ENCODE results near the gene PKP1.

Gene PKP1

GRCh38 chr1:201270616-201271390 is 12.5 kb upstream of the PKP1 start:
- DNase-seq, result no peak
- H2BK5ac ChIP-seq (ENCODE audit: low read depth, low read length, poor library complexity, severe bottlenecking), result no peak overlapping the region
- H3K4ac ChIP-seq (ENCODE audit: low read depth in 1 of 2, low read length in 2 of 2), result no peak overlapping the region
- no peak overlapping the region for H2AFZ ChIP-seq (ENCODE audit: low read depth, low read length)
- H3K23ac ChIP-seq (ENCODE audit: low read length in 2 of 2), result no peak overlapping the region
- peaks cover 0 to 6% of the 10 kb centered on the region in 2 experiments for H3K27me3 ChIP-seq (ENCODE audit: control insufficient read depth in 1 of 2, insufficient read depth in 1 of 2, low read length in 2 of 2)
- no peak overlapping the region for H2BK15ac ChIP-seq (ENCODE audit: low read depth, poor library complexity, severe bottlenecking)
- no peak overlapping the region for H3K18ac ChIP-seq (ENCODE audit: low read depth in 1 of 2, low read length in 2 of 2)
- no peak overlapping the region for H3K9ac ChIP-seq (ENCODE audit: low read length)
- no peak overlapping the region for H2BK120ac ChIP-seq (ENCODE audit: low read depth, low read length)
- no peak overlapping the region for H4K8ac ChIP-seq (ENCODE audit: low read length)
- peaks cover 17% of the 10 kb centered on the region for H3K4me1 ChIP-seq (ENCODE audit: control insufficient read depth, insufficient read depth, low read depth, low read length)
- no peak overlapping the region for H3K27ac ChIP-seq (ENCODE audit: low read length, poor library complexity, severe bottlenecking)
- H3K36me3 ChIP-seq (ENCODE audit: control insufficient read depth in 1 of 2, insufficient read depth in 2 of 2, low read depth in 1 of 2, low read length in 2 of 2), result no peaks in the 10 kb centered on the region
- no peaks in the 10 kb centered on the region for H3K9me3 ChIP-seq (ENCODE audit: control insufficient read depth, low read length)
- no peak overlapping the region for H2BK12ac ChIP-seq (ENCODE audit: low read length in 2 of 2)
- no peaks in the 10 kb centered on the region for H3K79me1 ChIP-seq (replicated peaks; ENCODE audit: low read length, poor library complexity, severe bottlenecking)
- H4K91ac ChIP-seq (ENCODE audit: low read length), result no peak overlapping the region
- H2AK5ac ChIP-seq (ENCODE audit: low read length, severe bottlenecking), result no peak overlapping the region
- no peak overlapping the region for H3K14ac ChIP-seq (ENCODE audit: low read length in 2 of 2)
- WGBS, result 80% methylated on average over 6 of the region's 6 CpGs
- no peak overlapping the region for H3K4me2 ChIP-seq (ENCODE audit: low read length, poor library complexity, severe bottlenecking)
- H3K4me3 ChIP-seq (ENCODE audit: insufficient read depth in 1 of 2, low read depth in 1 of 2, low read length in 2 of 2), result no peak overlapping the region

- H3K4ac ChIP-seq (ENCODE audit: low read depth in 1 of 2, low read length in 2 of 2), result no peak overlapping the region
- H3K4me3 ChIP-seq (ENCODE audit: insufficient read depth in 1 of 2, low read depth in 1 of 2, low read length in 2 of 2), result no peak overlapping the region
- H3K27me3 ChIP-seq (ENCODE audit: control insufficient read depth in 1 of 2, insufficient read depth in 1 of 2, low read length in 2 of 2), result peaks cover 0 to 6% of the 10 kb centered on the region in 2 experiments
- no peak overlapping the region for H2BK5ac ChIP-seq (ENCODE audit: low read depth, low read length, poor library complexity, severe bottlenecking)
- H3K9ac ChIP-seq (ENCODE audit: low read length), result no peak overlapping the region
- 67% methylated on average over 10 of the region's 10 CpGs for WGBS
- no peak overlapping the region for H3K23ac ChIP-seq (ENCODE audit: low read length in 2 of 2)
- no peak overlapping the region for H3K4me2 ChIP-seq (ENCODE audit: low read length, poor library complexity, severe bottlenecking)
- H3K4me1 ChIP-seq (ENCODE audit: control insufficient read depth, insufficient read depth, low read depth, low read length), result peaks cover 16% of the 10 kb centered on the region
- H2BK120ac ChIP-seq (ENCODE audit: low read depth, low read length), result no peak overlapping the region
- no peak overlapping the region for H2BK12ac ChIP-seq (ENCODE audit: low read length in 2 of 2)
- no peak overlapping the region for H4K91ac ChIP-seq (ENCODE audit: low read length)
- no peak overlapping the region for H3K18ac ChIP-seq (ENCODE audit: low read depth in 1 of 2, low read length in 2 of 2)
- no peak overlapping the region for H4K8ac ChIP-seq (ENCODE audit: low read length)
- H3K9me3 ChIP-seq (ENCODE audit: control insufficient read depth, low read length), result no peaks in the 10 kb centered on the region
- H2AK5ac ChIP-seq (ENCODE audit: low read length, severe bottlenecking), result no peak overlapping the region
- no peak overlapping the region for H3K14ac ChIP-seq (ENCODE audit: low read length in 2 of 2)
- no peak overlapping the region for H2AFZ ChIP-seq (ENCODE audit: low read depth, low read length)
- H2BK15ac ChIP-seq (ENCODE audit: low read depth, poor library complexity, severe bottlenecking), result no peak overlapping the region
- no peaks in the 10 kb centered on the region for H3K79me1 ChIP-seq (replicated peaks; ENCODE audit: low read length, poor library complexity, severe bottlenecking)
- H3K27ac ChIP-seq (ENCODE audit: low read length, poor library complexity, severe bottlenecking), result no peak overlapping the region
- no peaks in the 10 kb centered on the region for H3K36me3 ChIP-seq (ENCODE audit: control insufficient read depth in 1 of 2, insufficient read depth in 2 of 2, low read depth in 1 of 2, low read length in 2 of 2)
- no peak for DNase-seq
Observed at GRCh38 chr1:201272799-201273198, 10.5 kb upstream of the PKP1 start.

GRCh38 chr1:201274616-201275252 is 8.6 kb upstream of the PKP1 start:
- H3K9me3 ChIP-seq (ENCODE audit: control insufficient read depth, low read length), result no peaks in the 10 kb centered on the region

GRCh38 chr1:201275253-201275666 is 8.0 kb upstream of the PKP1 start:
- Histone ChIP-seq H3K18ac (ENCODE audit: low read depth in 1 of 2, low read length in 2 of 2) (no peak overlapping the region), H3K23ac (ENCODE audit: low read length in 2 of 2) (no peak overlapping the region), H2AK5ac (ENCODE audit: low read length, severe bottlenecking) (no peak overlapping the region), H2BK120ac (ENCODE audit: low read depth, low read length) (no peak overlapping the region), H3K9me3 (ENCODE audit: control insufficient read depth, low read length) (no peaks in the 10 kb centered on the region), H3K27ac (ENCODE audit: low read length, poor library complexity, severe bottlenecking) (no peak overlapping the region), H2BK5ac (ENCODE audit: low read depth, low read length, poor library complexity, severe bottlenecking) (no peak overlapping the region), H2BK12ac (ENCODE audit: low read length in 2 of 2) (no peak overlapping the region), H3K14ac (ENCODE audit: low read length in 2 of 2) (no peak overlapping the region), H2BK15ac (ENCODE audit: low read depth, poor library complexity, severe bottlenecking) (no peak overlapping the region), H3K4ac (ENCODE audit: low read depth in 1 of 2, low read length in 2 of 2) (no peak overlapping the region), H3K27me3 (ENCODE audit: control insufficient read depth in 1 of 2, insufficient read depth in 1 of 2, low read length in 2 of 2) (peaks cover 0 to 6% of the 10 kb centered on the region in 2 experiments), H3K79me1 (replicated peaks; ENCODE audit: low read length, poor library complexity, severe bottlenecking) (no peaks in the 10 kb centered on the region), H2AFZ (ENCODE audit: low read depth, low read length) (no peak overlapping the region), H4K8ac (ENCODE audit: low read length) (no peak overlapping the region), H3K4me2 (ENCODE audit: low read length, poor library complexity, severe bottlenecking) (no peak overlapping the region), H3K4me3 (ENCODE audit: insufficient read depth in 1 of 2, low read depth in 1 of 2, low read length in 2 of 2) (no peak overlapping the region), H4K91ac (ENCODE audit: low read length) (no peak overlapping the region), H3K4me1 (ENCODE audit: control insufficient read depth, insufficient read depth, low read depth, low read length) (peaks cover 9% of the 10 kb centered on the region), H3K9ac (ENCODE audit: low read length) (no peak overlapping the region), H3K36me3 (ENCODE audit: control insufficient read depth in 1 of 2, insufficient read depth in 2 of 2, low read depth in 1 of 2, low read length in 2 of 2) (no peaks in the 10 kb centered on the region)
- DNase-seq, result no peak
- 86% methylated on average over 15 of the region's 15 CpGs for WGBS

More at GRCh38 chr1:201274616-201275252, 8.6 kb upstream of the PKP1 start:
- Histone ChIP-seq H4K8ac (ENCODE audit: low read length) (no peak overlapping the region), H3K4me1 (ENCODE audit: control insufficient read depth, insufficient read depth, low read depth, low read length) (peaks cover 9% of the 10 kb centered on the region), H2BK12ac (ENCODE audit: low read length in 2 of 2) (no peak overlapping the region), H3K23ac (ENCODE audit: low read length in 2 of 2) (no peak overlapping the region), H3K18ac (ENCODE audit: low read depth in 1 of 2, low read length in 2 of 2) (no peak overlapping the region), H4K91ac (ENCODE audit: low read length) (no peak overlapping the region), H3K79me1 (replicated peaks; ENCODE audit: low read length, poor library complexity, severe bottlenecking) (no peaks in the 10 kb centered on the region), H3K27ac (ENCODE audit: low read length, poor library complexity, severe bottlenecking) (no peak overlapping the region), H3K4ac (ENCODE audit: low read depth in 1 of 2, low read length in 2 of 2) (no peak overlapping the region), H2BK5ac (ENCODE audit: low read depth, low read length, poor library complexity, severe bottlenecking) (no peak overlapping the region), H3K4me2 (ENCODE audit: low read length, poor library complexity, severe bottlenecking) (no peak overlapping the region), H3K4me3 (ENCODE audit: insufficient read depth in 1 of 2, low read depth in 1 of 2, low read length in 2 of 2) (no peak overlapping the region), H2BK120ac (ENCODE audit: low read depth, low read length) (no peak overlapping the region), H2AK5ac (ENCODE audit: low read length, severe bottlenecking) (no peak overlapping the region), H3K27me3 (ENCODE audit: control insufficient read depth in 1 of 2, insufficient read depth in 1 of 2, low read length in 2 of 2) (peaks cover 0 to 5% of the 10 kb centered on the region in 2 experiments), H3K36me3 (ENCODE audit: control insufficient read depth in 1 of 2, insufficient read depth in 2 of 2, low read depth in 1 of 2, low read length in 2 of 2) (no peaks in the 10 kb centered on the region), H2BK15ac (ENCODE audit: low read depth, poor library complexity, severe bottlenecking) (no peak overlapping the region), H3K9ac (ENCODE audit: low read length) (no peak overlapping the region), H3K14ac (ENCODE audit: low read length in 2 of 2) (no peak overlapping the region), H2AFZ (ENCODE audit: low read depth, low read length) (no peak overlapping the region)
- WGBS, result 89% methylated on average over 12 of the region's 12 CpGs
- DNase-seq, result no peak
